GM06990 (cell line): ENCODE measurements around the gene OR4D1.

Experiments
- DNase-seq: peaks from one replicate; pipeline ENCODE4 v3.0.0-alpha.2; 2011; ENCODE audit not compliant: insufficient read length; ENCODE audit errors: extremely low read depth
- H3K27me3 ChIP-seq: replicated peaks from 2 replicates; pipeline ENCODE4 v1.6.0; 2011; ENCODE audit warnings: low read length; ENCODE audit not compliant: control insufficient read depth, insufficient read depth
- H3K36me3 ChIP-seq: 2 replicates; pipeline ENCODE4 v1.5.1; 2011; ENCODE audit warnings: low read length; ENCODE audit not compliant: control insufficient read depth, insufficient read depth
- H3K4me3 ChIP-seq: replicated peaks from 2 replicates; pipeline ENCODE4 v1.5.1; 2011; ENCODE audit warnings: low read depth, mild to moderate bottlenecking, control low read depth, low read length
- CTCF ChIP-seq: IDR thresholded peaks from 2 replicates; pipeline ENCODE4 v1.5.1; 2011; ENCODE audit warnings: low read length, control low read depth, mild to moderate bottlenecking, inconsistent platforms; ENCODE audit not compliant: insufficient read depth, poor library complexity, severe bottlenecking

Gene OR4D1

DNA sequence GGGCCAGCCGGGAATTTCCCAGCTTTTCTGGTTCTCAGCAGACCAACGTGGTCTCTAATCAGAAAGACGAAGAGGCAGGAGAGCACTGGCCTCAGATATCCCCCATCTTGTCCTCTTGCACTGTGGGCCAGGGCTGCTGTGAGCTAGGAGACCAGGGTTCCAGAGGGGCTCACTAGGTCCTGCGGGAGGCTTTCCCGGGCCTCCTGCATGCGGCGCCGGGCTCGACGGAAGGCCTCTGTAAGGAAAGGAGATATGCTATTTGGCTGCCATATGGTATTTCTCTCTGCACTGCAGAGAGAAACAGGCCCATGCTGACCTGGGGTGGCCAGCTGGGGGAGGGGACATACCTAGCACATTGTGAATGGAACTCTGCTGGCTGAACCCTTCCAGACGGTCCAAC is 57.8 kb downstream of the OR4D1 start:
- H3K4me3 ChIP-seq, result no peak overlapping the region
- no peak for TF ChIP-seq CTCF
- DNase-seq, result no peak
- H3K27me3 ChIP-seq, result no peaks in the 10 kb centered on the region
- peaks cover 6% of the 10 kb centered on the region for H3K36me3 ChIP-seq

- no peak for TF ChIP-seq CTCF
- H3K4me3 ChIP-seq, result no peak overlapping the region
- no peak for DNase-seq
- no peaks in the 10 kb centered on the region for H3K27me3 ChIP-seq
- peaks cover 7% of the 10 kb centered on the region for H3K36me3 ChIP-seq
Observed at GRCh38 chr17:58207451-58207850, 59.3 kb downstream of the OR4D1 start.

DNA sequence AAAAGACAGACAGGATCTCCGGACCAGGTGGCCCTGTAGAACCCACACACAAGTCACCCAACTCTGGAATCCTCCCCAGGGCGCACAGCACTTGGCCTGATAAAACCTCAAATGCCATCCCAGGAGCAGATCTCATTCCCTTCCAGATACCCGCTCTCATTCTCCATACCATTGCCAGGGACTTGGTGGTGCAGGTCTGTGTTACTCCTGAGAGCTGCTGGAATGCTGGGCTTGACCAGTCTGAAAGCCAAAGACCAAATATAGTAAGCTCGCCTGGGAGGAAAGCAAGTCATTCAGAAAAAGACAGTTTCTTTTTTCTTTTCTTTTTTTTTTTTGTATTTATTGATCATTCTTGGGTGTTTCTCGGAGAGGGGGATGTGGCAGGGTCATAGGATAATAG is 60.2 kb downstream of the OR4D1 start:
- TF ChIP-seq CTCF, result no peak
- peaks cover 8% of the 10 kb centered on the region for H3K36me3 ChIP-seq
- H3K4me3 ChIP-seq, result no peak overlapping the region
- DNase-seq, result no peak
- H3K27me3 ChIP-seq, result no peaks in the 10 kb centered on the region
